Testis (tissue), 3 donors: ENCODE results near the gene MTARC1. TPM values are rescaled to one million over a fixed set of nuclear protein-coding genes. Genes with fewer than 3 reads are reported as not detected.

Source experiments
- DNase-seq: peaks from one replicate; pipeline ENCODE4 v3.0.0-alpha.2; 2019
- H3K27ac ChIP-seq, 2 donors: fragments of 200-600 bp; sonication (generic); one replicate each; pipeline ENCODE4 v1.5.1; 2019
- H3K27me3 ChIP-seq: fragments of 200-600 bp; sonication (generic); one replicate; pipeline ENCODE4 v1.5.1; 2019
- H3K36me3 ChIP-seq: fragments of 200-600 bp; sonication (generic); one replicate; pipeline ENCODE4 v1.5.1; 2017; ENCODE audit warnings: low read depth; ENCODE audit errors: missing control alignments
- H3K4me1 ChIP-seq: fragments of 200-600 bp; sonication (generic); one replicate; pipeline ENCODE4 v1.5.1; 2019
- H3K4me3 ChIP-seq, 2 donors: fragments of 200-600 bp; sonication (generic); one replicate each; pipeline ENCODE4 v1.5.1; 2017 to 2019
- H3K9me3 ChIP-seq: fragments of 200-600 bp; sonication (generic); one replicate; pipeline ENCODE4 v1.5.1; 2017
- POLR2A ChIP-seq: fragments of 450-650 bp; IDR thresholded peaks from one replicate; pipeline ENCODE4 v1.6.1; 2017; ENCODE audit warnings: antibody characterized with exemption, mild to moderate bottlenecking, moderate library complexity
- WGBS, 2 donors: methylation state at CpG; one replicate each; pipeline ENCODE4 v1.1.5; 2018; 5-methylcytosine and 5-hydroxymethylcytosine counted together
- intact Hi-C: fragments of 100-400 bp; cut with DNase I; formaldehyde crosslinking; loops from one replicate; pipeline ENCODE4 v1.15.1; 2023; ENCODE audit warnings: low total_unique reads
- polyA plus RNA-seq: library from polyadenylated mRNA; stranded (reverse); fragments of 350-450 nt; fragmentation: Illumina TruSeq; extraction: RNeasy Lipid Tissue Mini Kit (QIAGEN cat#74804); gene quantifications from one replicate; pipeline ENCODE4 v1.2.3, GENCODE V29; 2014; ENCODE audit warnings: low read depth, low replicate concordance; ENCODE audit not compliant: insufficient read depth
- total RNA-seq, 2 donors: library from RNA; depleted of rRNA; stranded (reverse); fragments of >200 nt; gene quantifications; one replicate each; pipeline ENCODE4 v1.2.3, GENCODE V29; 2016
- TF ChIP-seq, protein P1 (sequence below), 3 experiments: fragments of 450-650 bp in 2 of 3; fragments of 200-600 bp in 1 of 3; sonication (generic) in 1 of 3; IDR thresholded peaks; one replicate each; pipeline ENCODE4 v1.5.1; 2016 to 2019; ENCODE audit warnings: antibody characterized with exemption in 3 of 3, mild to moderate bottlenecking in 2 of 3, moderate library complexity in 1 of 3

MTARC1 gene
- total and polyA plus RNA-seq, 3 donors from 2014 or later: 0.93 to 2.3 (median 1.1) TPM

DNA sequence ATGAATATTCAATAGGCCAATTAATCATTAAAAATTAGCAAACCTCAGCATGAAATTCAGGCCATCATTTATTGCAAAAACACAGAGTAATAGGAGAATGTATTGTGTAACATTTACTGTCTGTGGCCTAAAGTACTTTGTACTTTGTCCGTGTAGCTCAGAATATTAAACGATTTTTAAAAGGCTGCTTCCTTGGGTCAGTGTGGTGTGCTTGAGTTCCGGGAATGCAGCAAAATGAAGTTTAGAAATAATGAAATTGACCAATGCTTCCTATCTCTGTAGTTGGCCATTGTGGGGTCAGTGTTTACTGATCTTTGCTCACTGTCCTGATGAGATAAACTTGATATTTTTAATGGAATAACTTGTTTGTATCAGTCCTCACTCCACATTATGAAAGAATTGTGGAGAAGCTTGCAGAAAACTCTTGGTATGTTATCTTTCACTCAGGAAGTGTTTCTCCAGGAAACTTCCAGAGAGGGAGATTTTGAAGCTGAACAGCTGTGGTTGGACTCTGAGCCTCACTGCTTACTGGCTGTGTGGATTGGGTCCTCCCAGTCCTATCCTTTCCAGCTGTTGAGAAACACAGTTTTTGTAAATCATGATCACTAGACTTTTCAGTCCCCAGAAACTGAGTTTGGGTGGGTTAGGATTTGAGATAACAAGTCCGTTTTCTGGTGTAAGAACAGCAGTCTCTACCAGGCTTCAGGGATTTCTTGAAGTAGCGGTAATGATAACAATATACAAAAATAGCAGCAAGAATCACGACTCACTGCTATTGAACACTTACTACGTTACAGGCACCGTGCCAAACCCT, 19.2 kb upstream of the MTARC1 start:
- WGBS, 2 donors: 45 to 50% methylated on average over 8 of the region's 8 CpGs
- Histone ChIP-seq H3K4me3 (no peak overlapping the region), H3K9me3 (no peaks in the 10 kb centered on the region), H3K36me3 (no peaks in the 10 kb centered on the region), H3K4me1 (peaks cover 20% of the 10 kb centered on the region), H3K27ac (peak overlapping the region in 1 of 2 donors; percentile 67), H3K27me3 (no peaks in the 10 kb centered on the region)
- no peak for DNase-seq
- intact Hi-C loops: no loop called here
- no peak for TF ChIP-seq POLR2A
- TF ChIP-seq, protein P1, sequence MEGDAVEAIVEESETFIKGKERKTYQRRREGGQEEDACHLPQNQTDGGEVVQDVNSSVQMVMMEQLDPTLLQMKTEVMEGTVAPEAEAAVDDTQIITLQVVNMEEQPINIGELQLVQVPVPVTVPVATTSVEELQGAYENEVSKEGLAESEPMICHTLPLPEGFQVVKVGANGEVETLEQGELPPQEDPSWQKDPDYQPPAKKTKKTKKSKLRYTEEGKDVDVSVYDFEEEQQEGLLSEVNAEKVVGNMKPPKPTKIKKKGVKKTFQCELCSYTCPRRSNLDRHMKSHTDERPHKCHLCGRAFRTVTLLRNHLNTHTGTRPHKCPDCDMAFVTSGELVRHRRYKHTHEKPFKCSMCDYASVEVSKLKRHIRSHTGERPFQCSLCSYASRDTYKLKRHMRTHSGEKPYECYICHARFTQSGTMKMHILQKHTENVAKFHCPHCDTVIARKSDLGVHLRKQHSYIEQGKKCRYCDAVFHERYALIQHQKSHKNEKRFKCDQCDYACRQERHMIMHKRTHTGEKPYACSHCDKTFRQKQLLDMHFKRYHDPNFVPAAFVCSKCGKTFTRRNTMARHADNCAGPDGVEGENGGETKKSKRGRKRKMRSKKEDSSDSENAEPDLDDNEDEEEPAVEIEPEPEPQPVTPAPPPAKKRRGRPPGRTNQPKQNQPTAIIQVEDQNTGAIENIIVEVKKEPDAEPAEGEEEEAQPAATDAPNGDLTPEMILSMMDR (IDR thresholded peaks at IDR 0.05): no peak

DNA sequence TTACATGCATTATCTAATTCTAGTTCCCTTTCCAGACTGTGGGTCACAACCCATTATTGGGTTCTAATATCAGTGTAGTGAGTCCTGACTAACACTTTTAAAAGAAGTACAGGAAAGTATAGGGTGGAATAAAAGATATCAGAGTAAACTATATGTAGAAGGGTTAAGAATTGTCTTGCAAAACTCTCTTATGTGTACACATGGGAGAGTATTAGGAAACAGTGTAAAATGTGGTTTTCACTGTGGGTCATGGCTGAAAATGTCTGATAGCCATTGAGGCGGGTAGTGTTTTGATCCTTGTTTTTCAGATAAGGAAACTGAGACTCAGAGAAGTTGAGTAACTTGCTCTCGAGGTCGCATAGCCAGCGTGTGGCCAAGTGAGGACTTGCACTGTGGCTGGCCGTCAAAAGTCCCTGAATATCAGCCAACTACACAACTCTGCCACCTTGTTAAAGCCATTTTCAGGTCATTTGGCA, 18.5 kb upstream of the MTARC1 start:
- TF ChIP-seq, protein P1 (IDR thresholded peaks at IDR 0.05): no peak
- TF ChIP-seq POLR2A: no peak
- Histone ChIP-seq H3K9me3 (no peaks in the 10 kb centered on the region), H3K4me3 (no peak overlapping the region), H3K27ac (peak overlapping the region in 1 of 2 donors; percentile 67), H3K4me1 (peaks cover 20% of the 10 kb centered on the region), H3K36me3 (no peaks in the 10 kb centered on the region), H3K27me3 (no peaks in the 10 kb centered on the region)
- WGBS, 2 donors: 61 to 85% methylated on average over 5 of the region's 5 CpGs
- intact Hi-C loops: no loop called here
- no peak for DNase-seq

DNA sequence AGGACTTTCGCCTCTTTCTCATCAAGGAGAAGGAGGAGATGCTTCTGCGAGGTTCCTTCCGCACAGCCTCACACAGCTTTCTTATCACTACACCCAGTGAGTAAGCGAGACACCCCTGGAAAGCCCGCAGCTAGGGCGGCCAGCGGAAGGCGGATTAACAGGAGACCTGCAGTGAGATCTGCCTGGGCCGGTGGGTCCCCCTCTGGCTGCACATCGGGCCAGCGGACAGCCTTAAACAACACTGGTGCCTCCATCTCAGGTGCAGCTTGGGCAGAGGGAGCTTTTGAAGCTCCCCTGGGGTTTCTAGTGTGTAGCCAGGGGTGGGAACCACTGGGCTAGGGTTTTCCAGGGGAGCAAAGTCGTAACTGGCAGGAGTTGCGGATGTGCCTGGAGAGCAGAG, 17.5 kb upstream of the MTARC1 start:
- peaks cover 20% of the 10 kb centered on the region for H3K4me1 ChIP-seq
- peak overlapping the region in 1 of 2 donors; percentile 20 for H3K4me3 ChIP-seq
- H3K27ac ChIP-seq: no peak overlapping the region
- TF ChIP-seq POLR2A: no peak
- TF ChIP-seq, protein P1 (IDR thresholded peaks at IDR 0.05): no peak
- 54 to 81% methylated on average over 12 to 13 of the region's 13 CpGs for WGBS, 2 donors
- intact Hi-C loops: no loop called here
- no peaks in the 10 kb centered on the region for H3K9me3 ChIP-seq
- H3K27me3 ChIP-seq: no peaks in the 10 kb centered on the region
- no peaks in the 10 kb centered on the region for H3K36me3 ChIP-seq
- no peak for DNase-seq

DNA sequence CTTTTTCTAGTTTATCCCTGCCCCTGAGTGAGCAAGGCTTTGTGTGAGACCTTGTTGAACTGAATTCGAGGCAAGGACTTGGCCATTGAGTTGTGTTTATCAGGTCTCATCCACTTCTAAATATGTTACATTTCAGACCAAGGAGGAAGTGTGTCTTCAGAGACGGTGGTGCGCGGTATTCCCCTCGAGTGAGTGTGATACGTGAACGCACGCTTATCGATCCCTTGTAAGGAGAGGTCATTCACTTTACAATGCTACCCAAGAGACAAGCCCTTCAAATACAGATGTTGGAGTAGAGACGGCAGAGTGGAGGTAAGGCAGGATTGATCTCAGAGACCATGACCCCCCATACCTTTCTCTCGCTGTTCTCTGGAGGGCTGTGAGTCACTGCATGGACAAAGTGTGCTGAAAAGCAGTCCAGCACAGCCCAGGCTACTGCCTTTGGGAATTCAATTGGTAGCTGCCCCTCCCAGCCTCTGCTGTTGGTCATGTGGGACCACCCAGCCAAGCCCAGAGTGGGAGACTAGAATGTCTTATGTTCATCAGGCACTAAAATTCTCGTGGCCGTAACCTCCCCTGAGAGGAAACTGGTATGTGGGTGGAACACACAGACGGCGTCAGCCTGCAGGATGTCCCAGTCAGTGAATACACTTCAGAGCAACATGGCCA, 16.3 kb upstream of the MTARC1 start:
- H3K4me1 ChIP-seq: peaks cover 20% of the 10 kb centered on the region
- intact Hi-C loops: loop anchor here (10.0 kb wide), 1 partner anchor 76 kb away; the partner anchor contains the start of gene C1orf115
- H3K4me3 ChIP-seq: peak overlapping the region in 1 of 2 donors; percentile 2
- DNase-seq: no peak
- H3K9me3 ChIP-seq: no peaks in the 10 kb centered on the region
- no peak for TF ChIP-seq POLR2A
- TF ChIP-seq, protein P1 (IDR thresholded peaks at IDR 0.05): no peak
- no peak overlapping the region for H3K27ac ChIP-seq
- no peaks in the 10 kb centered on the region for H3K36me3 ChIP-seq
- 56% methylated on average over 15 of the region's 15 CpGs for WGBS, 2 donors
- H3K27me3 ChIP-seq: no peaks in the 10 kb centered on the region
